NCI-H345 treated with DMSO at 0.1 percent for 48 hours (cell line): ENCODE measurements around the gene ELL.
A peak's percentile ranks its signal among the peaks of the same experiment; 100 is the strongest.

ENCODE experiments used
- DNase-seq: peaks from one replicate; lab custom pipeline; 2025; ENCODE audit not compliant: unreplicated experiment; lab: John Stamatoyannopoulos, UW

ELL gene

GRCh38 chr19:18490728-18491127 lies 31.1 kb downstream of the ELL start:
- no peak for DNase-seq

- DNase-seq = no peak
These were observed 32.2 kb downstream of the ELL start for GRCh38 chr19:18489627-18490184.

- no peak for DNase-seq
These were observed 32.8 kb downstream of the ELL start for GRCh38 chr19:18488838-18489626.

- no peak for DNase-seq
These were observed 33.5 kb downstream of the ELL start for GRCh38 chr19:18488403-18488723.

GRCh38 chr19:18487576-18488402 lies 34.1 kb downstream of the ELL start:
- no peak for DNase-seq

- DNase-seq = no peak
These were observed 35.1 kb downstream of the ELL start for GRCh38 chr19:18486746-18487145.

GRCh38 chr19:18484992-18485391 lies 36.9 kb downstream of the ELL start:
- no peak for DNase-seq

- no peak for DNase-seq
These were observed 38.6 kb downstream of the ELL start for GRCh38 chr19:18483119-18483890.

GRCh38 chr19:18481505-18482222 lies 40.2 kb downstream of the ELL start:
- DNase-seq = no peak

GRCh38 chr19:18480006-18480691 lies 41.7 kb downstream of the ELL start:
- peak; percentile 42 for DNase-seq

- no peak for DNase-seq
These were observed 43.1 kb downstream of the ELL start for GRCh38 chr19:18478545-18479311.

- DNase-seq = no peak
These were observed 43.9 kb downstream of the ELL start for GRCh38 chr19:18477974-18478373.

GRCh38 chr19:18477042-18477779 lies 44.7 kb downstream of the ELL start:
- DNase-seq = no peak

GRCh38 chr19:18476507-18477041 lies 45.3 kb downstream of the ELL start:
- no peak for DNase-seq

GRCh38 chr19:18475762-18476331 lies 46.0 kb downstream of the ELL start:
- no peak for DNase-seq

GRCh38 chr19:18475004-18475453 lies 46.8 kb downstream of the ELL start:
- DNase-seq = no peak

- no peak for DNase-seq
These were observed 47.4 kb downstream of the ELL start for GRCh38 chr19:18474366-18474887.

GRCh38 chr19:18473706-18474087 lies 48.2 kb downstream of the ELL start:
- DNase-seq = no peak
